Measurements from ENCODE around the gene HELB.

GRCh38 chr12:66345956-66346355 is 43.7 kb downstream of the HELB start:
- TF ChIP-seq CTCF (conservative IDR thresholded peaks at IDR 0.05 in 1 of 2, IDR thresholded peaks at IDR 0.05 in 1 of 2; ENCODE audit: extremely low read depth in 1 of 2, insufficient read depth in 1 of 2, low read depth in 1 of 2, low read length in 2 of 2) (no peak), EZH2 (IDR thresholded peaks at IDR 0.05; ENCODE audit: borderline replicate concordance, low read length) (no peak)

All from mammary epithelial cell (primary cell).